CD14-positive monocyte (primary cell): Measurements from ENCODE around the gene GBX1. TPM values are rescaled to one million over a fixed set of nuclear protein-coding genes. Genes with fewer than 3 reads are reported as not detected.

Experiments
- DNase-seq, 3 donors: peaks; one replicate each; pipeline ENCODE4 v3.0.0-alpha.2; 2011 to 2022
- H2AFZ ChIP-seq: 2 replicates; pipeline ENCODE4 v1.6.0; 2012; ENCODE audit warnings: mild to moderate bottlenecking, low read depth, low read length, inconsistent platforms; ENCODE audit not compliant: insufficient read depth, poor library complexity, severe bottlenecking
- H3K27ac ChIP-seq, 2 donors: 1 replicate in 1 of 2; 2 replicates in 1 of 2; pipeline ENCODE4 v1.5.1; 2012 to 2013; ENCODE audit warnings: low read length in 2 of 2, control low read depth in 1 of 2, inconsistent platforms in 1 of 2, low read depth in 1 of 2, mild to moderate bottlenecking in 1 of 2
- H3K27me3 ChIP-seq, 2 donors: one replicate each; pipeline versions ENCODE4 v1.6.0 to v1.6.1; 2011 to 2013; ENCODE audit warnings: low read length in 2 of 2; ENCODE audit not compliant: control insufficient read depth in 2 of 2, insufficient read depth in 2 of 2
- H3K36me3 ChIP-seq, 2 donors: replicated peaks in 1 of 2; 1 replicate in 1 of 2; 2 replicates in 1 of 2; pipeline versions ENCODE4 v1.5.1 to v1.6.1; 2012 to 2013; ENCODE audit warnings: low read length in 2 of 2, control low read depth in 1 of 2, inconsistent platforms in 1 of 2, mild to moderate bottlenecking in 1 of 2; ENCODE audit not compliant: insufficient read depth in 2 of 2, control insufficient read depth in 1 of 2
- H3K4me1 ChIP-seq, 2 donors: 1 replicate in 1 of 2; 2 replicates in 1 of 2; pipeline versions ENCODE4 v1.5.1 to v1.6.1; 2012 to 2013; ENCODE audit warnings: low read length in 2 of 2, control low read depth in 1 of 2, inconsistent platforms in 1 of 2, mild to moderate bottlenecking in 1 of 2, moderate library complexity in 1 of 2; ENCODE audit not compliant: insufficient read depth in 2 of 2, control insufficient read depth in 1 of 2
- H3K4me2 ChIP-seq: replicated peaks from 2 replicates; pipeline ENCODE3; 2012; ENCODE audit warnings: low read length, moderate library complexity, mild to moderate bottlenecking; ENCODE audit not compliant: poor library complexity, severe bottlenecking; ENCODE audit errors: extremely low read depth
- H3K4me3 ChIP-seq, 3 experiments: fragments of 200-600 bp in 1 of 3; sonication (generic) in 1 of 3; replicated peaks in 1 of 3; 1 replicate in 2 of 3; 2 replicates in 1 of 3; pipeline ENCODE4 v1.5.1; 2011 to 2013; ENCODE audit warnings: low read length in 3 of 3, mild to moderate bottlenecking in 3 of 3, control low read depth in 2 of 3, low read depth in 2 of 3, inconsistent platforms in 1 of 3, moderate library complexity in 1 of 3
- H3K79me2 ChIP-seq: 2 replicates; pipeline ENCODE4 v1.6.0; 2012; ENCODE audit warnings: mild to moderate bottlenecking, control low read depth, inconsistent platforms, low read length, moderate library complexity; ENCODE audit not compliant: insufficient read depth
- H3K9ac ChIP-seq: 2 replicates; pipeline ENCODE4 v1.6.0; 2017; ENCODE audit warnings: low read length, mild to moderate bottlenecking; ENCODE audit not compliant: insufficient read depth, poor library complexity, severe bottlenecking
- H3K9me3 ChIP-seq, 2 donors: replicated peaks in 1 of 2; 1 replicate in 1 of 2; 2 replicates in 1 of 2; pipeline versions ENCODE4 v1.5.1 to v1.6.1; 2012 to 2013; ENCODE audit warnings: low read length in 2 of 2, control low read depth in 1 of 2; ENCODE audit not compliant: control insufficient read depth in 1 of 2, insufficient read depth in 1 of 2
- H4K20me1 ChIP-seq: 2 replicates; pipeline ENCODE4 v1.6.0; 2012; ENCODE audit warnings: mild to moderate bottlenecking, low read length, control low read depth, moderate library complexity; ENCODE audit not compliant: insufficient read depth
- H3K27ac Mint-ChIP-seq, 7 donors: one replicate each; pipeline ENCODE4 v1.8.0; 2020; ENCODE audit warnings: mild to moderate bottlenecking in 7 of 7, mixed read lengths in 7 of 7, moderate library complexity in 6 of 7, inconsistent platforms in 2 of 7
- H3K27me3 Mint-ChIP-seq, 3 donors: one replicate each; pipeline ENCODE4 v1.8.0; 2021 to 2022; ENCODE audit warnings: low read depth in 3 of 3, mild to moderate bottlenecking in 3 of 3, mixed read lengths in 3 of 3, moderate library complexity in 3 of 3, inconsistent platforms in 1 of 3
- H3K36me3 Mint-ChIP-seq, 2 donors: one replicate each; pipeline ENCODE4 v1.8.0; 2020; ENCODE audit warnings: mixed read lengths in 2 of 2, inconsistent platforms in 1 of 2, mild to moderate bottlenecking in 1 of 2
- H3K4me1 Mint-ChIP-seq: one replicate; pipeline ENCODE4 v1.8.0; 2020; ENCODE audit warnings: mild to moderate bottlenecking, mixed read lengths
- H3K4me3 Mint-ChIP-seq, 2 donors: one replicate each; pipeline ENCODE4 v1.8.0; 2020; ENCODE audit warnings: mild to moderate bottlenecking in 2 of 2, mixed read lengths in 2 of 2, moderate library complexity in 1 of 2
- H3K9me3 Mint-ChIP-seq, 7 donors: one replicate each; pipeline ENCODE4 v1.8.0; 2020 to 2022; ENCODE audit warnings: mixed read lengths in 7 of 7, mild to moderate bottlenecking in 6 of 7, moderate library complexity in 6 of 7, inconsistent platforms in 2 of 7
- WGBS: methylation state at CpG from one replicate; pipeline ENCODE4 v1.1.5; 2013; ENCODE audit warnings: missing lambda C conversion rate; ENCODE audit not compliant: insufficient coverage; 5-methylcytosine and 5-hydroxymethylcytosine counted together
- intact Hi-C, 2 donors: fragments of 100-400 bp; cut with micrococcal nuclease; formaldehyde crosslinking; loops; one replicate each; pipeline versions ENCODE4 v1.15.0 to v1.15.1; 2023
- polyA plus RNA-seq, 3 donors: library from polyadenylated mRNA; depleted of rRNA in 1 of 3; unstranded in 2 of 3; stranded (reverse) in 1 of 3; fragments of 300-500 nt in 2 of 3; fragments of >200 nt in 1 of 3; fragmentation: Illumina TruSeq in 2 of 3; gene quantifications; 1 replicate in 2 of 3; 2 replicates in 1 of 3; pipeline ENCODE4 v1.2.3, GENCODE V29; 2012 to 2021
- TF ChIP-seq, protein P1 (sequence below): fragments of 200-600 bp; IDR thresholded peaks from one replicate; pipeline ENCODE4 v1.8.0; 2022; ENCODE audit warnings: antibody characterized with exemption, mild to moderate bottlenecking

GBX1 gene
- polyA plus RNA-seq, 3 donors: not detected

DNA sequence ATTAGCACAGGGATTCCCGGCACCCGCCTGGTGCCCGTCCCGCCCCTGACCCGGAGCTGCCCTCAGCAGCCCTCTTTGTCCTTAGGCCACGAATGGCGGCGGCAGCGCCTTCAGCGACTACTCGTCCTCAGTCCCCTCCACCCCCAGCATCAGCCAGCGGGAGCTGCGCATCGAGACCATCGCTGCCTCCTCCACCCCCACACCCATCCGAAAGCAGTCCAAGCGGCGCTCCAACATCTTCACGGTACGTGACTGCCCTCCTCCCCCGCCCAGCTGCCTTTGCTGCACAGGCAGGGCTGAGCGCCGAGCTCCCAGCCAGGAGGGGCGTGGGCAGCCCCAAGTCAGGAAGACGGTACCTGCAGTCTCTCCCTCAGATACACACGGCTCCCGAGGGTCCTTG, 47.6 kb downstream of the GBX1 start:
- Mint-ChIP-seq H3K4me3 (no peak overlapping the region), H3K36me3 (peaks cover 67 to 71% of the 10 kb centered on the region in 2 donors), H3K27ac (no peak overlapping the region), H3K4me1 (no peaks in the 10 kb centered on the region), H3K9me3 (peaks cover 0 to 2% (median 0%) of the 10 kb centered on the region in 7 donors), H3K27me3 (peaks cover 9 to 14% (median 11%) of the 10 kb centered on the region in 3 donors)
- peaks cover 54 to 78% of the 10 kb centered on the region in 2 donors for H3K36me3 ChIP-seq
- 98% methylated on average over 21 of the region's 27 CpGs for WGBS
- no peak for DNase-seq
- intact Hi-C loops: loop anchor here (5.0 to 10.0 kb wide), 3 partner anchors 52 to 225 kb away; no protein-coding TSS in a partner anchor
- peaks cover 85% of the 10 kb centered on the region for H4K20me1 ChIP-seq
- H3K27ac ChIP-seq: no peak overlapping the region
- TF ChIP-seq, protein P1, sequence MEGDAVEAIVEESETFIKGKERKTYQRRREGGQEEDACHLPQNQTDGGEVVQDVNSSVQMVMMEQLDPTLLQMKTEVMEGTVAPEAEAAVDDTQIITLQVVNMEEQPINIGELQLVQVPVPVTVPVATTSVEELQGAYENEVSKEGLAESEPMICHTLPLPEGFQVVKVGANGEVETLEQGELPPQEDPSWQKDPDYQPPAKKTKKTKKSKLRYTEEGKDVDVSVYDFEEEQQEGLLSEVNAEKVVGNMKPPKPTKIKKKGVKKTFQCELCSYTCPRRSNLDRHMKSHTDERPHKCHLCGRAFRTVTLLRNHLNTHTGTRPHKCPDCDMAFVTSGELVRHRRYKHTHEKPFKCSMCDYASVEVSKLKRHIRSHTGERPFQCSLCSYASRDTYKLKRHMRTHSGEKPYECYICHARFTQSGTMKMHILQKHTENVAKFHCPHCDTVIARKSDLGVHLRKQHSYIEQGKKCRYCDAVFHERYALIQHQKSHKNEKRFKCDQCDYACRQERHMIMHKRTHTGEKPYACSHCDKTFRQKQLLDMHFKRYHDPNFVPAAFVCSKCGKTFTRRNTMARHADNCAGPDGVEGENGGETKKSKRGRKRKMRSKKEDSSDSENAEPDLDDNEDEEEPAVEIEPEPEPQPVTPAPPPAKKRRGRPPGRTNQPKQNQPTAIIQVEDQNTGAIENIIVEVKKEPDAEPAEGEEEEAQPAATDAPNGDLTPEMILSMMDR: no peak
- H3K79me2 ChIP-seq: no peaks in the 10 kb centered on the region
- peaks cover 0 to 10% of the 10 kb centered on the region in 2 donors for H3K27me3 ChIP-seq
- no peak overlapping the region for H3K4me2 ChIP-seq
- no peaks in the 10 kb centered on the region for H3K4me1 ChIP-seq
- no peak overlapping the region for H2AFZ ChIP-seq
- H3K9me3 ChIP-seq: no peaks in the 10 kb centered on the region
- no peak overlapping the region for H3K9ac ChIP-seq
- H3K4me3 ChIP-seq: no peak overlapping the region

GRCh38 chr7:151119055-151119415, 48.5 kb downstream of the GBX1 start:
- H3K4me3 Mint-ChIP-seq: no peak overlapping the region
- DNase-seq: no peak
- peaks cover 47 to 72% of the 10 kb centered on the region in 2 donors for H3K36me3 ChIP-seq
- peaks cover 2 to 13% of the 10 kb centered on the region in 2 donors for H3K27me3 ChIP-seq
- H3K4me1 ChIP-seq: peaks cover 3 to 6% of the 10 kb centered on the region in 2 donors
- H3K9me3 Mint-ChIP-seq: peaks cover 0 to 3% (median 0%) of the 10 kb centered on the region in 7 donors
- H3K27me3 Mint-ChIP-seq: peaks cover 11 to 15% (median 14%) of the 10 kb centered on the region in 3 donors
- 97% methylated on average over 10 of the region's 13 CpGs for WGBS
- intact Hi-C loops: loop anchor here in 1 of 2 donors (10.0 kb wide), 1 partner anchor 224 kb away; no protein-coding TSS in a partner anchor
- H3K79me2 ChIP-seq: no peaks in the 10 kb centered on the region
- no peak overlapping the region for H3K4me3 ChIP-seq
- H3K27ac Mint-ChIP-seq: no peak overlapping the region
- peaks cover 2% of the 10 kb centered on the region for H3K4me1 Mint-ChIP-seq
- H3K36me3 Mint-ChIP-seq: peaks cover 60 to 64% of the 10 kb centered on the region in 2 donors
- H3K9me3 ChIP-seq: no peaks in the 10 kb centered on the region
- TF ChIP-seq, protein P1: no peak
- no peak overlapping the region for H2AFZ ChIP-seq
- H3K9ac ChIP-seq: no peak overlapping the region
- peaks cover 81% of the 10 kb centered on the region for H4K20me1 ChIP-seq
- H3K27ac ChIP-seq: no peak overlapping the region
- no peak overlapping the region for H3K4me2 ChIP-seq
